ENCODE data around the gene ATP9B.

DNA sequence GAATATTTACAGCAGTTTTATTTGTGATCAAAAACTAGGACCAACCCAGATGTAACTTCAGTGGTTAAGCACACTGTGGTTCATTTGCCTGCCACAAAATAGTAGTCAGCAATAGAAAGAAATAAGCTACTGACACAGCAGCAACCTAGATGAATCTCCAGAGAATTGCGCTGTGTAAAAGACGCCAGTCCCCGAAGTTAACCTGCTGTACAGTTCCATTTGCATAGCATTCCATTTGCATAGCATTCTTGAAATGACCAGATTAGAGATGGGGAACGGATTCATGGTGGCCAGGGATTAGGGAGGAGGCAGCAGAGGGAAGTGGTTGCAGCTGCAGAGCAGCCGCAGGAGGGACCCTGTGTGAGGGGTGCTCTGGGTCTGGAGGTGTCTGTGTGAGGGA, 287.2 kb downstream of the ATP9B start:
- TF ChIP-seq, protein P1, sequence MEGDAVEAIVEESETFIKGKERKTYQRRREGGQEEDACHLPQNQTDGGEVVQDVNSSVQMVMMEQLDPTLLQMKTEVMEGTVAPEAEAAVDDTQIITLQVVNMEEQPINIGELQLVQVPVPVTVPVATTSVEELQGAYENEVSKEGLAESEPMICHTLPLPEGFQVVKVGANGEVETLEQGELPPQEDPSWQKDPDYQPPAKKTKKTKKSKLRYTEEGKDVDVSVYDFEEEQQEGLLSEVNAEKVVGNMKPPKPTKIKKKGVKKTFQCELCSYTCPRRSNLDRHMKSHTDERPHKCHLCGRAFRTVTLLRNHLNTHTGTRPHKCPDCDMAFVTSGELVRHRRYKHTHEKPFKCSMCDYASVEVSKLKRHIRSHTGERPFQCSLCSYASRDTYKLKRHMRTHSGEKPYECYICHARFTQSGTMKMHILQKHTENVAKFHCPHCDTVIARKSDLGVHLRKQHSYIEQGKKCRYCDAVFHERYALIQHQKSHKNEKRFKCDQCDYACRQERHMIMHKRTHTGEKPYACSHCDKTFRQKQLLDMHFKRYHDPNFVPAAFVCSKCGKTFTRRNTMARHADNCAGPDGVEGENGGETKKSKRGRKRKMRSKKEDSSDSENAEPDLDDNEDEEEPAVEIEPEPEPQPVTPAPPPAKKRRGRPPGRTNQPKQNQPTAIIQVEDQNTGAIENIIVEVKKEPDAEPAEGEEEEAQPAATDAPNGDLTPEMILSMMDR (tag by site-specific recombination; IDR thresholded peaks at IDR 0.05) = no peak
- TF ChIP-seq MEIS1 (CRISPR knock-in tag; IDR thresholded peaks at IDR 0.05; ENCODE audit: borderline replicate concordance) = no peak
- TF ChIP-seq YY1 (tag by site-specific recombination; IDR thresholded peaks at IDR 0.05) = no peak
- TF ChIP-seq, protein P2, sequence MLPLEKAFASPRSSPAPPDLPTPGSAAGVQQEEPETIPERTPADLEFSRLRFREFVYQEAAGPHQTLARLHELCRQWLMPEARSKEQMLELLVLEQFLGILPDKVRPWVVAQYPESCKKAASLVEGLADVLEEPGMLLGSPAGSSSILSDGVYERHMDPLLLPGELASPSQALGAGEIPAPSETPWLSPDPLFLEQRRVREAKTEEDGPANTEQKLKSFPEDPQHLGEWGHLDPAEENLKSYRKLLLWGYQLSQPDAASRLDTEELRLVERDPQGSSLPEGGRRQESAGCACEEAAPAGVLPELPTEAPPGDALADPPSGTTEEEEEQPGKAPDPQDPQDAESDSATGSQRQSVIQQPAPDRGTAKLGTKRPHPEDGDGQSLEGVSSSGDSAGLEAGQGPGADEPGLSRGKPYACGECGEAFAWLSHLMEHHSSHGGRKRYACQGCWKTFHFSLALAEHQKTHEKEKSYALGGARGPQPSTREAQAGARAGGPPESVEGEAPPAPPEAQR (tag by site-specific recombination; IDR thresholded peaks at IDR 0.05) = no peak
- no peak for TF ChIP-seq ZNF274 (IDR thresholded peaks at IDR 0.05; ENCODE audit: low read length)
- no peak for TF ChIP-seq ZNF274 (tag by site-specific recombination; IDR thresholded peaks at IDR 0.05; ENCODE audit: borderline replicate concordance)
- TF ChIP-seq TRIM28 (IDR thresholded peaks at IDR 0.05; ENCODE audit: borderline replicate concordance, low read length) = no peak
- no peak for TF ChIP-seq EGR2 (tag by site-specific recombination; IDR thresholded peaks at IDR 0.05; ENCODE audit: low read depth)
- no peak for TF ChIP-seq ZNF426 (tag by site-specific recombination; IDR thresholded peaks at IDR 0.05)
- TF ChIP-seq, protein P3, sequence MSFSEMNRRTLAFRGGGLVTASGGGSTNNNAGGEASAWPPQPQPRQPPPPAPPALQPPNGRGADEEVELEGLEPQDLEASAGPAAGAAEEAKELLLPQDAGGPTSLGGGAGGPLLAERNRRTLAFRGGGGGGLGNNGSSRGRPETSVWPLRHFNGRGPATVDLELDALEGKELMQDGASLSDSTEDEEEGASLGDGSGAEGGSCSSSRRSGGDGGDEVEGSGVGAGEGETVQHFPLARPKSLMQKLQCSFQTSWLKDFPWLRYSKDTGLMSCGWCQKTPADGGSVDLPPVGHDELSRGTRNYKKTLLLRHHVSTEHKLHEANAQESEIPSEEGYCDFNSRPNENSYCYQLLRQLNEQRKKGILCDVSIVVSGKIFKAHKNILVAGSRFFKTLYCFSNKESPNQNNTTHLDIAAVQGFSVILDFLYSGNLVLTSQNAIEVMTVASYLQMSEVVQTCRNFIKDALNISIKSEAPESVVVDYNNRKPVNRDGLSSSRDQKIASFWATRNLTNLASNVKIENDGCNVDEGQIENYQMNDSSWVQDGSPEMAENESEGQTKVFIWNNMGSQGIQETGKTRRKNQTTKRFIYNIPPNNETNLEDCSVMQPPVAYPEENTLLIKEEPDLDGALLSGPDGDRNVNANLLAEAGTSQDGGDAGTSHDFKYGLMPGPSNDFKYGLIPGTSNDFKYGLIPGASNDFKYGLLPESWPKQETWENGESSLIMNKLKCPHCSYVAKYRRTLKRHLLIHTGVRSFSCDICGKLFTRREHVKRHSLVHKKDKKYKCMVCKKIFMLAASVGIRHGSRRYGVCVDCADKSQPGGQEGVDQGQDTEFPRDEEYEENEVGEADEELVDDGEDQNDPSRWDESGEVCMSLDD (tag by site-specific recombination; IDR thresholded peaks at IDR 0.05) = no peak
- TF ChIP-seq ZBTB17 (tag by site-specific recombination; IDR thresholded peaks at IDR 0.05) = no peak
- TF ChIP-seq, protein P4, sequence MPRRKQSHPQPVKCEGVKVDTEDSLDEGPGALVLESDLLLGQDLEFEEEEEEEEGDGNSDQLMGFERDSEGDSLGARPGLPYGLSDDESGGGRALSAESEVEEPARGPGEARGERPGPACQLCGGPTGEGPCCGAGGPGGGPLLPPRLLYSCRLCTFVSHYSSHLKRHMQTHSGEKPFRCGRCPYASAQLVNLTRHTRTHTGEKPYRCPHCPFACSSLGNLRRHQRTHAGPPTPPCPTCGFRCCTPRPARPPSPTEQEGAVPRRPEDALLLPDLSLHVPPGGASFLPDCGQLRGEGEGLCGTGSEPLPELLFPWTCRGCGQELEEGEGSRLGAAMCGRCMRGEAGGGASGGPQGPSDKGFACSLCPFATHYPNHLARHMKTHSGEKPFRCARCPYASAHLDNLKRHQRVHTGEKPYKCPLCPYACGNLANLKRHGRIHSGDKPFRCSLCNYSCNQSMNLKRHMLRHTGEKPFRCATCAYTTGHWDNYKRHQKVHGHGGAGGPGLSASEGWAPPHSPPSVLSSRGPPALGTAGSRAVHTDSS (tag by site-specific recombination; IDR thresholded peaks at IDR 0.05) = no peak

All from HEK293 (cell line).